DND-41 (cell line): Measurements from ENCODE around the gene PIK3R4.

Experiments
- EZH2 ChIP-seq: IDR thresholded peaks from 3 replicates; pipeline ENCODE4 v1.6.1; 2012; ENCODE audit warnings: borderline replicate concordance, low read depth, mild to moderate bottlenecking, moderate library complexity, low read length, inconsistent platforms; ENCODE audit not compliant: severe bottlenecking
- TF ChIP-seq, protein P1 (sequence below): IDR thresholded peaks from 2 replicates; pipeline ENCODE4 v1.5.1; 2012; ENCODE audit warnings: borderline replicate concordance, low read length, moderate library complexity, mild to moderate bottlenecking; ENCODE audit not compliant: poor library complexity, severe bottlenecking; ENCODE audit errors: extremely low read depth

DNA sequence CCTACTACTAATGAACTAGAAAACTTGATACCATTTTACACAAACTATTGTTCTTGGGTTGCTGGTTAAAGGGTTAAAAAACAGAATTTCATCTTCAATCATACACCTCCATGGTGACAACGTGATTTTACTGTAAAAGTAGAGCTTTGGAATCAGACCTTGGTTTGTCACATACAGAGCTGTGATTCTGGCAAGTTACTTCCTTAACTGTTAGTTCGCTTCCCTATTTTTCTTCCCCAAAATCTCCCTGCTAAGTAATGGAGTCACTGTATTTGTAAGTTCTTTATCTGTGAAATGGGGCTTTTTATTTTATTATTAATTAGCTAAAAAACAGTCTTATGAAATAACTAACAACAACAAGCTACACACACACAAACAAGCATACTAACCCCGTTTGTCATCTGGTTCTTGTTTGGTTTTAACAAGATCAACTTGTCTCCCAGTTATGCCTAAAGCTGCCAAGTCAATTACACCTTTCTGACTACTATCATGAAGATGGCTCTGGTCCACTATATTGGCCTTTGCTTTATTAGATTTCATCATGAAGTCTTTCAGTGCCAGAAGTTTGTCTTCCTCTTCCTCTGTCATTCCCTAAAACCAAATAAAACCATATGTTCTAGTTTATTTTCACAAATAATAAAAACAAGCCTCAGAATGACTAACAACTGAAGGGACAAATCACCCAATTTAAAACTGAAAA, 38.6 kb downstream of the PIK3R4 start:
- no peak for TF ChIP-seq EZH2
- TF ChIP-seq, protein P1, sequence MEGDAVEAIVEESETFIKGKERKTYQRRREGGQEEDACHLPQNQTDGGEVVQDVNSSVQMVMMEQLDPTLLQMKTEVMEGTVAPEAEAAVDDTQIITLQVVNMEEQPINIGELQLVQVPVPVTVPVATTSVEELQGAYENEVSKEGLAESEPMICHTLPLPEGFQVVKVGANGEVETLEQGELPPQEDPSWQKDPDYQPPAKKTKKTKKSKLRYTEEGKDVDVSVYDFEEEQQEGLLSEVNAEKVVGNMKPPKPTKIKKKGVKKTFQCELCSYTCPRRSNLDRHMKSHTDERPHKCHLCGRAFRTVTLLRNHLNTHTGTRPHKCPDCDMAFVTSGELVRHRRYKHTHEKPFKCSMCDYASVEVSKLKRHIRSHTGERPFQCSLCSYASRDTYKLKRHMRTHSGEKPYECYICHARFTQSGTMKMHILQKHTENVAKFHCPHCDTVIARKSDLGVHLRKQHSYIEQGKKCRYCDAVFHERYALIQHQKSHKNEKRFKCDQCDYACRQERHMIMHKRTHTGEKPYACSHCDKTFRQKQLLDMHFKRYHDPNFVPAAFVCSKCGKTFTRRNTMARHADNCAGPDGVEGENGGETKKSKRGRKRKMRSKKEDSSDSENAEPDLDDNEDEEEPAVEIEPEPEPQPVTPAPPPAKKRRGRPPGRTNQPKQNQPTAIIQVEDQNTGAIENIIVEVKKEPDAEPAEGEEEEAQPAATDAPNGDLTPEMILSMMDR: no peak
